22Rv1 (cell line): ENCODE data around the gene SOX21.

Source experiments
- H3K27ac ChIP-seq: fragments of 450-650 bp; 2 replicates; pipeline ENCODE4 v1.5.1; 2017
- ZFX ChIP-seq: fragments of 450-650 bp; IDR thresholded peaks from 2 replicates; pipeline ENCODE4 v1.6.1; 2017; ENCODE audit warnings: antibody characterized with exemption, borderline replicate concordance
- TF ChIP-seq, protein P1 (sequence below): fragments of 450-650 bp; IDR thresholded peaks from 2 replicates; pipeline ENCODE4 v1.5.1; 2017; ENCODE audit warnings: mild to moderate bottlenecking

SOX21 gene

GRCh38 chr13:94703271-94703670, 9.1 kb downstream of the SOX21 start:
- TF ChIP-seq ZFX: no peak
- TF ChIP-seq, protein P1, sequence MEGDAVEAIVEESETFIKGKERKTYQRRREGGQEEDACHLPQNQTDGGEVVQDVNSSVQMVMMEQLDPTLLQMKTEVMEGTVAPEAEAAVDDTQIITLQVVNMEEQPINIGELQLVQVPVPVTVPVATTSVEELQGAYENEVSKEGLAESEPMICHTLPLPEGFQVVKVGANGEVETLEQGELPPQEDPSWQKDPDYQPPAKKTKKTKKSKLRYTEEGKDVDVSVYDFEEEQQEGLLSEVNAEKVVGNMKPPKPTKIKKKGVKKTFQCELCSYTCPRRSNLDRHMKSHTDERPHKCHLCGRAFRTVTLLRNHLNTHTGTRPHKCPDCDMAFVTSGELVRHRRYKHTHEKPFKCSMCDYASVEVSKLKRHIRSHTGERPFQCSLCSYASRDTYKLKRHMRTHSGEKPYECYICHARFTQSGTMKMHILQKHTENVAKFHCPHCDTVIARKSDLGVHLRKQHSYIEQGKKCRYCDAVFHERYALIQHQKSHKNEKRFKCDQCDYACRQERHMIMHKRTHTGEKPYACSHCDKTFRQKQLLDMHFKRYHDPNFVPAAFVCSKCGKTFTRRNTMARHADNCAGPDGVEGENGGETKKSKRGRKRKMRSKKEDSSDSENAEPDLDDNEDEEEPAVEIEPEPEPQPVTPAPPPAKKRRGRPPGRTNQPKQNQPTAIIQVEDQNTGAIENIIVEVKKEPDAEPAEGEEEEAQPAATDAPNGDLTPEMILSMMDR: no peak
- H3K27ac ChIP-seq: no peak overlapping the region

DNA sequence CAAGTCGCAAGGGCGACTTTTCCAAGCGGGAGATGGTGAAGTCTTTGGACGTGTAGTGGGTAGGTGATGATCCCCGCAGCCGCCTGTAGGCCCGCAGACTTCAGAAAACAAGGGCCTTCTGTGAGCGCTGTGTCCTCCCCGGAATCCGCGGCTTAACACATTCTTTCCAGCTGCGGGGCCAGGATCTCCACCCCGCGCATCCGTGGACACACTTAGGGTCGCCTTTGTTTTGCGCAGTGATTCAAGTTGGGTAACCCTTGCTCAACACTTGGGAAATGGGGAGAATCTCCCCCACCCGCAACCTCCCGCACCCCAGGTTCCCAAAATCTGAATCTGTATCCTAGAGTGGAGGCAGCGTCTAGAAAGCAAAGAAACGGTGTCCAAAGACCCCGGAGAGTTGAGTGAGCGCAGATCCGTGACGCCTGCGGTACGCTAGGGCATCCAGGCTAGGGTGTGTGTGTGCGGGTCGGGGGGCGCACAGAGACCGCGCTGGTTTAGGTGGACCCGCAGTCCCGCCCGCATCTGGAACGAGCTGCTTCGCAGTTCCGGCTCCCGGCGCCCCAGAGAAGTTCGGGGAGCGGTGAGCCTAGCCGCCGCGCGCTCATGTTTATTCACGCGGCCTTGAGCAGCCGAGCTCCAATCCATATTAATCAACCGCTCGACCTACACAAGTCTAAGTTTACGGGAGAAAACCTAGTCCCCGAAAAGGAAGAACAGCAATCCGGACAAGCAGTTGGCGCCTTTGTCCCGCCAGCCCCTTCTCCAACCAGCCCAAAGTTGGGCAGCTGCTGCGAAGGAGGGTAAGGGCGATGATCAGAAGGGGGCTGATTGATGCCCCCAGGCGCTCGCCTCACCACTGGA, 9.9 kb downstream of the SOX21 start:
- TF ChIP-seq, protein P1: no peak
- no peak for TF ChIP-seq ZFX
- H3K27ac ChIP-seq: no peak overlapping the region

GRCh38 chr13:94701313-94702180, 10.8 kb downstream of the SOX21 start:
- no peak for TF ChIP-seq ZFX
- TF ChIP-seq, protein P1: no peak
- H3K27ac ChIP-seq: no peak overlapping the region

DNA sequence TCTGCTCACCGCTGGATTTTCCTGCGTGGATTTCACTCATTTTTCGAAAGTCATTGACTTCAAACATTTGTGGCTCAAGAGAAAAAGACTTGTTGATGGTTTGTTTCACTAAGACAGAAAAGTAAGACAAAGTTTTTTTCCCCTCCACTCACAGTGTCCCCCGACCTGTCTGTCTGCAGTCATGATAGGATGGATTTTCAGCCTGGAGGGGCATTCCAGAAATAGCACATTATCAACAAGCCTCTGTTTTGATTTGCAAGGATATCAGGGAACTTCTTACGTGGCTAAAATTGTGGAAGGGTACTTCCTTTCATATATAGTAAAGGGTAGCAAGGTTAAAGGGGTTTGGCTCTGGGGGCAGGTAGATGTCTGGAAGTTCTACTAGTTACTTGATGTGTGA, 11.8 kb downstream of the SOX21 start:
- TF ChIP-seq ZFX: no peak
- TF ChIP-seq, protein P1: no peak
- H3K27ac ChIP-seq: no peak overlapping the region

- TF ChIP-seq, protein P1: no peak
- TF ChIP-seq ZFX: no peak
Measured at GRCh38 chr13:94700051-94700535, 12.3 kb downstream of the SOX21 start.

DNA sequence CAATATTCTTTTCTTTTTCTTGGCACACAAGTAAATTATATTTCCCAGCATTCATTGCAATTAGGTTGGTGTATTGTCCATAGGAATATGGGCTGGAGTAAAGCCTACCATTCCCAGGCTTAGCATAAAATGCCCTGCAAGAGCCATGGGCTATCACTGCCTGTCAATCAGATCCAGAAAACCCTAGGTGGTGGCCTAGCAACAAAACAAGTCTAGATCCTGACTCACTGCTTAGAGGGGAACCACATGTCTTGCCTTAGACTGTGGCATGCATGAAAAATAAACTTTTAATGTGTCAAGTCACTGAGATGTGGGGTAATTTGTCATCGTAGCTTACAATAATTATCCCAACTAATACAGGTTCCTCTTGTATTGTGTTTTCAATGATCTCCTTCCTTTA, 16.2 kb downstream of the SOX21 start:
- no peak overlapping the region for H3K27ac ChIP-seq
- TF ChIP-seq ZFX: no peak
- TF ChIP-seq, protein P1: no peak

More at GRCh38 chr13:94700051-94700535, 12.3 kb downstream of the SOX21 start:
- no peak overlapping the region for H3K27ac ChIP-seq
